Testis (tissue), 3 donors: ENCODE measurements around the gene FARP1. TPM values are rescaled to one million over a fixed set of nuclear protein-coding genes. Genes with fewer than 3 reads are reported as not detected.

Experiments
- DNase-seq: peaks from one replicate; pipeline ENCODE4 v3.0.0-alpha.2; 2019
- H3K27ac ChIP-seq, 2 donors: fragments of 200-600 bp; sonication (generic); one replicate each; pipeline ENCODE4 v1.5.1; 2019
- H3K27me3 ChIP-seq: fragments of 200-600 bp; sonication (generic); one replicate; pipeline ENCODE4 v1.5.1; 2019
- H3K36me3 ChIP-seq: fragments of 200-600 bp; sonication (generic); one replicate; pipeline ENCODE4 v1.5.1; 2017; ENCODE audit warnings: low read depth; ENCODE audit errors: missing control alignments
- H3K4me1 ChIP-seq: fragments of 200-600 bp; sonication (generic); one replicate; pipeline ENCODE4 v1.5.1; 2019
- H3K4me3 ChIP-seq, 2 donors: fragments of 200-600 bp; sonication (generic); one replicate each; pipeline ENCODE4 v1.5.1; 2017 to 2019
- H3K9me3 ChIP-seq: fragments of 200-600 bp; sonication (generic); one replicate; pipeline ENCODE4 v1.5.1; 2017
- CTCF ChIP-seq, 3 experiments: fragments of 450-650 bp in 2 of 3; fragments of 200-600 bp in 1 of 3; sonication (generic) in 1 of 3; IDR thresholded peaks; one replicate each; pipeline ENCODE4 v1.5.1; 2016 to 2019; ENCODE audit warnings: antibody characterized with exemption in 3 of 3, mild to moderate bottlenecking in 2 of 3, moderate library complexity in 1 of 3
- POLR2A ChIP-seq: fragments of 450-650 bp; IDR thresholded peaks from one replicate; pipeline ENCODE4 v1.6.1; 2017; ENCODE audit warnings: antibody characterized with exemption, mild to moderate bottlenecking, moderate library complexity
- WGBS, 2 donors: methylation state at CpG; one replicate each; pipeline ENCODE4 v1.1.5; 2018; 5-methylcytosine and 5-hydroxymethylcytosine counted together
- intact Hi-C: fragments of 100-400 bp; cut with DNase I; formaldehyde crosslinking; loops from one replicate; pipeline ENCODE4 v1.15.1; 2023; ENCODE audit warnings: low total_unique reads
- polyA plus RNA-seq: library from polyadenylated mRNA; stranded (reverse); fragments of 350-450 nt; fragmentation: Illumina TruSeq; extraction: RNeasy Lipid Tissue Mini Kit (QIAGEN cat#74804); gene quantifications from one replicate; pipeline ENCODE4 v1.2.3, GENCODE V29; 2014; ENCODE audit warnings: low read depth, low replicate concordance; ENCODE audit not compliant: insufficient read depth
- total RNA-seq, 2 donors: library from RNA; depleted of rRNA; stranded (reverse); fragments of >200 nt; gene quantifications; one replicate each; pipeline ENCODE4 v1.2.3, GENCODE V29; 2016

Gene FARP1
- total and polyA plus RNA-seq, 3 donors from 2014 or later = 54.0 to 130 (median 69.1) TPM

GRCh38 chr13:98317573-98318171 is 174.8 kb downstream of the FARP1 start:
- H3K4me1 ChIP-seq = no peaks in the 10 kb centered on the region
- H3K27me3 ChIP-seq = no peaks in the 10 kb centered on the region
- TF ChIP-seq CTCF (IDR thresholded peaks at IDR 0.05) = no peak
- no peak for TF ChIP-seq POLR2A
- H3K36me3 ChIP-seq = no peaks in the 10 kb centered on the region
- no peak overlapping the region for H3K4me3 ChIP-seq
- no peaks in the 10 kb centered on the region for H3K9me3 ChIP-seq
- no peak for DNase-seq
- H3K27ac ChIP-seq = no peak overlapping the region
- intact Hi-C loops = no loop called here
- WGBS, 2 donors = 94% methylated on average over 3 of the region's 3 CpGs

GRCh38 chr13:98318263-98318878 is 175.5 kb downstream of the FARP1 start:
- WGBS, 2 donors = 89 to 92% methylated on average over 11 of the region's 11 CpGs
- Histone ChIP-seq H3K4me3 (no peak overlapping the region), H3K27ac (no peak overlapping the region), H3K4me1 (no peaks in the 10 kb centered on the region), H3K27me3 (no peaks in the 10 kb centered on the region), H3K36me3 (no peaks in the 10 kb centered on the region), H3K9me3 (no peaks in the 10 kb centered on the region)
- DNase-seq = no peak
- TF ChIP-seq CTCF (IDR thresholded peaks at IDR 0.05) = no peak
- no peak for TF ChIP-seq POLR2A
- intact Hi-C loops = no loop called here

- intact Hi-C loops = no loop called here
- WGBS, 2 donors = 91 to 98% methylated on average over 9 of the region's 9 CpGs
Measured at GRCh38 chr13:98320561-98321105, 177.7 kb downstream of the FARP1 start.

GRCh38 chr13:98321395-98321794 is 178.5 kb downstream of the FARP1 start:
- Histone ChIP-seq H3K9me3 (no peaks in the 10 kb centered on the region), H3K27ac (no peak overlapping the region), H3K4me3 (no peak overlapping the region), H3K36me3 (no peaks in the 10 kb centered on the region), H3K27me3 (no peaks in the 10 kb centered on the region), H3K4me1 (no peaks in the 10 kb centered on the region)
- intact Hi-C loops = no loop called here
- no peak for TF ChIP-seq CTCF (IDR thresholded peaks at IDR 0.05)
- WGBS, 2 donors = 93 to 96% methylated on average over 2 of the region's 2 CpGs
- DNase-seq = no peak

More at GRCh38 chr13:98320561-98321105, 177.7 kb downstream of the FARP1 start:
- no peak overlapping the region for H3K4me3 ChIP-seq
- H3K4me1 ChIP-seq = no peaks in the 10 kb centered on the region
- H3K36me3 ChIP-seq = no peaks in the 10 kb centered on the region
- H3K27me3 ChIP-seq = no peaks in the 10 kb centered on the region
- H3K27ac ChIP-seq = no peak overlapping the region
- no peaks in the 10 kb centered on the region for H3K9me3 ChIP-seq
- DNase-seq = no peak
- TF ChIP-seq POLR2A (no peak), CTCF (IDR thresholded peaks at IDR 0.05) (no peak)
